GM18511 (cell line): ENCODE data around the gene ARL5A.
"Not testable (repeated sequence)": the region's sequence is repeated elsewhere in the genome, so short reads cannot be mapped to it uniquely, and the experiment has no call there.

ENCODE experiments used
- ATAC-seq: cut with Tn5 transposase; IDR thresholded peaks from one replicate; pipeline ENCODE4 v1.9.1; 2021; ENCODE audit warnings: mild to moderate bottlenecking, moderate library complexity; ENCODE audit not compliant: unreplicated experiment

Gene ARL5A

GRCh38 chr2:151828143-151828889, at the start of gene ARL5A:
TSS of gene ARL5A (minus strand) at chr2:151828421. CDS start at chr2:151828176, 245 bp downstream.
- peak; percentile 97 for ATAC-seq

GRCh38 chr2:151875631-151876030, 47.4 kb upstream of the ARL5A start:
- not testable (repeated sequence) for ATAC-seq

DNA sequence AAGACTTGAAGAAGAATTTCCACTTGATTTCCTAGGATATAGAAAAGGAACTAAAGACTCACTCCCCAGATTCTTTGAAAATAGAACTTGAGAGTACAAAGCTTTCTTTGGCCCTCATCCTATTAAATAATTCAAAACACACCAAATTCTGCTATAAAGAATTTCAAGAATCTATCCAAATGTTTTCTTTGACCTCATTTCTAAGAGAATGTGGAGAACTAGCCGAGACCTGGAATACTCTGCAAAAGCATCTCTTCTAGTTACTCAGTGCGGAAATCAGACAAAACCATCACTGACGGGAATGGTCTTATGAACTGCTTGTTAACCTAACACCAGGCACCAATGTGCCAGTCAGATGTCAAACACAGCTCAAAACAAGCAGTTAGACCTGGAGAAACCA, 44.2 kb upstream of the ARL5A start:
- no peak for ATAC-seq

GRCh38 chr2:151869291-151869690, 41.1 kb upstream of the ARL5A start:
- no peak for ATAC-seq

DNA sequence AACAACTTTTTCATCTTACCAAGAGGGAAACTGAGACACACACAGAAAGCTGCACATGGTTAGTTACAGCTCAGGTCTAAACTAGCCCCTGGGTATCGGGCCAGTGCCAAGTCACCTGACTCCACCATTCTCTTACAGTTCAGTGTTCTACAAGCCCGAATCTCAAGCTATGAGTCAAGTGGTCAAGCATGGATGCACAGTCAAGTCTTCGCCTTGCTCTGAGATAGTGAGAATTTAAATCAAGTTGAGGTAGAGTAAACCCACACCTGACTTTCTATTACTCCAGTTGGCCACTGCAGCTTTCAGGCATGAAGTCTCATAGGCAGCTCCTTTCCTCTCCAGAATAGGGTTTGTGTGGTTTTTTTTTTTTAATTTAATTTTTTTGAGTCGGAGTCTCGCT, 34.5 kb upstream of the ARL5A start:
- peak; percentile 99 for ATAC-seq

DNA sequence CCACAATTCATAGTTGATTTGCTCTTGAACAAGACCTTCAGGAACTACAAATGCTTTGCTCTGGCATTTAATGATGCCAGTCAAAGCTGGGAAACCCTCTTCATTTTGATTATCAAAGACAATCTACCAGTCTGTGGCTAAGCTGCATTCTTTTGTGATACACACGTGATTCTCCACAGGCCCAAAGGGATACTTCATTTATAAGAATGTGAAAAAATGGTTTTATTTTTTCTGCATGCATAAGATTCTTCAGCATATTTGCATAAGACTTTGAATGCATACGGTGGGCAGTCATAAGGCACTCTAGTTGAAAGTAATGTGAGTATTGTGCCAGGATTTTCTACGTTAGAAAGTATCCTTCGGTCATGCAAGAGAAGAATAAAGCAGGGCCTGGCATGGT, 33.0 kb upstream of the ARL5A start:
- no peak for ATAC-seq

DNA sequence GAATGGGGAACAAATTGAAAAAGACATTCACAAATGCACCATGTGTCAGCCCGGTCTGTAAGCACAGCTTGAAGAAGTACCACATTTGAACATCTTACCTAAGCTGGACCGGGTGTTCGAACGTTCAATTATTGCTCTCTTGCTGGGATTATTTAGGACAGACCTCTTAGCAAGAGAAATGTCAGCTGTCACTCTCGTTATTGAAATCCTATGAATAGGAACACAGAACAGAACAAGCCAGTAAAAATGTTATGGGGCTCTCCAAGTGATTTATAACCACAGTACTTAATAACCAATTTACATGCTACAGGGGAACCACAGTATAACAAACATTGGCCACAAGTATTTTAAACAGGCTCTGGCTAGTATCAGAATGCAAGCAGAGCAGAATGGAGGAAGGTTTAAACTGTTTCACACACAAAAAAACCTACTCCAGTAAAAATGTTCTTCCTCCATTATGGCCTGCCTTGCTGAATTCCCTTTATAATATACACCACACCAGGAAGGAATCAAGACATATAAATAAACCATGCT, 32.5 kb upstream of the ARL5A start:
- ATAC-seq: no peak

GRCh38 chr2:151860210-151860609, 32.0 kb upstream of the ARL5A start:
- ATAC-seq: no peak

DNA sequence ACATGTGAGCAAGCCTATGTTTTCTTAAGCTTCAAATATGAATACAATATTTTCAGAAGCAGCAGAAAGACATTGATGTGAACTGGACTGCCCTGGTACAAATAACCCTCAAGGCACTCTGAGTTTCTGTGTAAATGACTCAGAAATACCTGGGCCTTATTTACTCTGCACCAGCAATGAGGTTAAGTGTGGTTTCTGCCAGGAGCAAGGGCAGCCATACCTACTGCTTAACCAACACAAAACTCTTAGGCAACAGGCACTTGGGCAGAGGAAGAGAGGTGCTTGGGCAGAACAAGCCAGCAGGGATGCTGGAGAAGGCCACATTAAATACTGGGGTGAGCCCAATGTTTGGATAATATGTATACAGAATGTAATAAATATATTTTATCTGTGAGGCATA, 29.4 kb upstream of the ARL5A start:
- ATAC-seq: no peak

DNA sequence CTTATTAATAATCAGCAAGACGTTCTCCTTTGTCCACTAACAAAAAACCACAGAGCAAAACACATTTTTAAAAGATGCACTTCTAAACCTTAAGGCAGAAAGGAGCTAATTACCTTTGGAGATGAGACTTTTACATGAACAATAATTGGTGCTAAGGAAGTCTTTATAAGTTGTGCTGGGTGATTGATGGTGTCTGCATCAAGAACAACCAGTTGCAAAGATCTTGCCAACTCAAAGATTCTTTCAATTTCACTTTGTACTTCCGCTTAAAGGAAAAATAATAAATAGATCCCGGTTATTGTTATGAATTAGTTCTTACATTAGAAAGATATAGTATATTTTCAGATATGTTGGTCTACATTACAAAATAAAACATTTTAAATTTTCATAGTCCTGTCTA, 26.9 kb upstream of the ARL5A start:
- no peak for ATAC-seq

DNA sequence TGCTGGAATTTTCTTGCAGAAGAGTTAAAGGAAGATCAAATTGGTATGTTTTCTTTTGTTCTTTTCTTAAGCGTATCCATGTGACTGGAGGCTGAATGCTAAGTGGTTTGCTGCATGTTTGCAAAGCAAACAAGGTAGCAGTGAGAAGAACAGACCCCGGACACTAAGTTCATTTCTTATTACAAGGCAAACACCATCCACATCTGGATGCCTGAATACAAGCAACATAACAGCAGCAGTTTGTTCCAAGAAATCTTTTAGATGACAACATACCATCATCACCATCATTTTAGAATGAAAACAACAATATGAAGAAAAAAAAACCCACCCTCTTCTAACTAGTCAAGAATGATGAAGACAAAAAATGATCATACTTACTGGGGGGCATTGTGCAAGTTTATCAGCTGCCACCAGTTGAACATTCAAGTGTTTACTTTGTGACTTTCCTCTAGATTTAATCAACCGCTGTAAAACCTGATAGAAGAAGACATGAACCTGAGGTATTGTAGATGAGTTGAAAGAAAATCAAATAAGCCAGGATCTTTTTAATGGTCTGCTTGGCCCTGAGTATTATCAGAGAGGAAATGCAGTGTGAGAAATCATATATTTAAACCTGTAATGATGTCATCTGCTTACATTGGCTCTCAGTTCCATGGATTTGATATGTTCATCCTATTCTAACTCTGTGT, 25.0 kb upstream of the ARL5A start:
- ATAC-seq: no peak

GRCh38 chr2:151852260-151853069, 24.2 kb upstream of the ARL5A start:
- ATAC-seq: no peak

- ATAC-seq: no peak
These were observed 23.5 kb upstream of the ARL5A start for GRCh38 chr2:151851761-151852160.

DNA sequence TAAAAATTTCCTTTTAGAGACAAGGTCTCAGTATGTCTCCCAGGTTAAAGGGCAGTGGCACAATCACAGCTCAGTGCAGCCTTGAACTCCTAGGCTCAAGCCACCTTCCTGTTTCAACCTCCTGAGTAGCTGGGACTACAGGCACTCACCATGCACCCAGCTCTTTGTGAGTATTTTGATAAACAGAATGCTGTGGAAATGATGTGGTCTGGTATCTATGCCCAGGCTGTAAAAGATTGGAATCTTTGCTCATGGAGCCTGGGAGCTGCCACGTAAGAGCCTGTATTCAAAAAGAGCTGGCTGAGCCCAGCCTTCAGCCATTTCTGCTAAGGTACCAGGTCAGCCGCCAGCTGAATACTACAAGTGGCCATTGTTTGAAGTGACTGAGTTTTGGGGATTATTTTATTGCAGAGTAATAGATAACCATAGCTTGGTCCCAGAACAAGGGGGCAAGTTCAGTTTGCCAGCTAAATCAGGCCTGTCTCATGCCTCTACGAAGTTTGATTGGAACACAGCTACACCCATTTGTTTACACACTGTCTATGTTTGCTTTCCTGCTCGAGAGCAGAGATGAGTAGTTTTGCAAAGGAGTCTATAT, 21.3 kb upstream of the ARL5A start:
- ATAC-seq: no peak

DNA sequence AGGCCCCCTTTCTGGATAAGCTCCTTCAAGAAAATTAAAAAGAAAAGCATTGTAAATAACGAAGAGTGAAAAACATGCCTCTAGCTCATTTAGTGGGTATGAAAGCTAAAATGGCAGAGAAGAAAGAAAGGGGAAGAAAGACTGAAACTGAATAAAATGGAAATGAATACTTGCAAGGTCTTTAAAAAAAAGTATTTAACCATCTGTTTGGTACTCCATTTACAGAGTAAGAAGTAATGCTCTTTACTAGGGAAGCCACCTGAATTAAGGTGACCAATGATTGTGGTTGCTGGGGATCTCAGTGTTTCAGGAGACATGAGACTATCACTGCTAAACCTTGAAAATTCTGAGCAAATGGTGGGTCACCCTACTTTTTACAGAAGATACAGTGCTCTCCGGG, 17.7 kb upstream of the ARL5A start:
- peak; percentile 60 for ATAC-seq

DNA sequence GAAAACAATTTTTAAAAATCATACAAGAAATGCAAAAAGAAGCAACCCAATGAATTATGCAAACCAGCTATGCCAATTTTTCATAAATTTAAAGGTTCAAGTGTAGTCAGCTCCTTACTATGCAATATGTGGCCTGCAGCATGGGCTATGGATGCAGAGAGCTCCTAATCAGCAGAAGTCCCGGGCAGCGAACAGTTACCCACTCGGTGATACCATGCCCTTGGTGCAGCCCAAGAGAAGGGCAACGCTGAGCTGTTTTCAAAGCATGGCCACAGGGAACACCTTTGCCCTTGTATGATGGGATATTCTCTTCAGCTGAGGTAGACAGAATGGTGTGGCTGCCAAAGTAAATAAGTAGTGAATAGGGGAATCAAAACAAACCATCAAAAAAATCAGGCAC, 17.3 kb upstream of the ARL5A start:
- no peak for ATAC-seq

- no peak for ATAC-seq
These were observed 16.1 kb upstream of the ARL5A start for GRCh38 chr2:151844211-151844896.

DNA sequence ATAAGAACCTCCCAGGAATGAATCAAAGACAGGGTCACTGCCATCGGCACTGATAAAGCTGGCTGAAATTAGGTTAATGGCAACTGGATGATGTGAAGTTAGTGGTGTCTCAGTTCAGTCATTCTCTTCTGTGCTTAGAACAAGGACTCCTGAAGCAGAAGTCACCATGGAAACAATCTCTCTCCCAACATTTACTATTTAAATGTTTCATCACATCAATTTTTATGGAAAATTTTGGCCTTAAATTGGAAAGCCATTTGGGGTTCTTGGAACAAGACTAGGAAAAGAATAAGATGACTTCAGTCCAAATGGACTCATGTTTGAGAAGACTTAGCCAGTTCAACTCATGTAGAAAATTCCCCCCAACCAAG, 15.5 kb upstream of the ARL5A start:
- ATAC-seq: no peak

DNA sequence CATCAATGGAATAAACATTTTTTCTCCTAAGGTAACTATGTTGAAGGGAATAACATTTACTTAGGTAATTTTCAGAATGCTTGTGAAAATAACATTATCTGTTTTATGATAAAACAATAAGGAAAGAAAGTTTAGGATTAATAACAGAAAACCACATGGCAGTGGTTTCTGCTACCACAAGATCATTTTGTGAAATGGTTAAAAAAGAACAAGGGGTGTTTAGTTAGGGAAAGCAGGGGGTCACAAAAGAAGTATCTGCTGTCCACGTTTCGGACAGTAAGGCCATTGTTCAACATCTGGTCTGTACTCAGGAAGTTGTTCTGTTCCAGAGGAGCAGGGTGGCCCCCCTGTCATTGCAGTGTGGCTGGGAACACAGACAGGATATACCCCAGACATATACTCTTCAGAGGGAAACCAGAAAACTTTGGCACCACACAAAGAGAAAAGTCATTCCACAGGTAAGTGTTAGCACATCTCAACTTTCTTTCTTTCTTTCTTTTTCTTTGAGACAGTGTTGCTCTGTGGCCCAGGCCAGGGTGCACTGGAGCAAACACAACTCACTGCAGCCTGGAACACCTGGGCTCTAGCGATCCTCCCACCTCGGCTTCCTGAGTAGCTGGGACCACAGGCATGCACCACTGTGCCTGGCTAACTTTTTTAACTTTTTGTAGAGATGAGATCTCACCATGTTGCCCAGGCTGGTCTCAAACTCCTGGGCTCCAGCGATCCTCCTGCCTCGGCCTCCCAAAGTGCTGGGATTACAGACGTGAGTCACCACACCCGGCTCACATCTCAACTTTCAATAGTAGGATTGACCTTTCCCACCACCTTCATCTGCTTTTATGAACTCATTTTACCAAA, 14.8 kb upstream of the ARL5A start:
- no peak for ATAC-seq

DNA sequence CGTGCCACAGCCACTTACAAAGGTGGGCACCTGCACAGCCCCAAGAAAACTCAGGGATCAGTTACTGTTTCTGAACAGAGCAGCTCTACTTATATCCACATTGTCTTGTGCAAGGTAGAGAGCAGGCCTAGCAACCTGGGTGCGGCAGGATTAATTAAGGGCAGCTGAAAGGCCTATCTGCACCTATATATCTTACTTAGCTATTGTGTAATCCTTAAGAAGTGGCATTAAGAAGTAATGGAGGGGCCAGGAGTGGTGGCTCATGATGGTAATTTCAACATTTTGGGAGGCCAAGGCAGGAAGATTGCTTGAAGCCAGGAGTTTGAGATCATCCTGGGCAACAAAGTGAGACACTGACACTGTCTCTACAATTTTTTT, 12.8 kb upstream of the ARL5A start:
- no peak for ATAC-seq
